ENCODE measurements around the gene RYR2. TPM values are rescaled to one million over a fixed set of nuclear protein-coding genes. Genes with fewer than 3 reads are reported as not detected.
A peak's percentile ranks its signal among the peaks of the same experiment; 100 is the strongest.

Gene RYR2
- polyA plus RNA-seq, 3 donors: 1.2 to 1.4 (median 1.3) TPM

DNA sequence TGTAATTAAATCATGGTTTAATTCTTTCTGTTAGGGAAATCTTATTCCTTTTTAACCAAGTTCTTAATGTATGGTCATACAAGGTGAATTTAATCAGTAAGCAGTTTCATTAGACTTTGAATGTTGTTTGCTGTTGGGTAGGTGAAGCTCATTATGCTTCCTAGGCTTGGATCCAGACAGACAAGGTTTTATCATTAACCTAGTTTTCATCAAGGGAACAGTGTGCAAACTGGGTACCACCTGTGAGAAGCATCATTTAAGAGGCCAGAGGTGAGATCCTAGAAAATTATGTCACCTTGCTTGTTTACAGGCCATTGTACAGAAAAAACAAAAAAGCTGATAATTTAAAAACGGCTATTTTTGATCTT is 130.1 kb downstream of the RYR2 start:
- DNase-seq (ENCODE audit: extremely low read depth in 1 of 11, low read depth in 9 of 11, low spot score in 4 of 11): no peak

DNA sequence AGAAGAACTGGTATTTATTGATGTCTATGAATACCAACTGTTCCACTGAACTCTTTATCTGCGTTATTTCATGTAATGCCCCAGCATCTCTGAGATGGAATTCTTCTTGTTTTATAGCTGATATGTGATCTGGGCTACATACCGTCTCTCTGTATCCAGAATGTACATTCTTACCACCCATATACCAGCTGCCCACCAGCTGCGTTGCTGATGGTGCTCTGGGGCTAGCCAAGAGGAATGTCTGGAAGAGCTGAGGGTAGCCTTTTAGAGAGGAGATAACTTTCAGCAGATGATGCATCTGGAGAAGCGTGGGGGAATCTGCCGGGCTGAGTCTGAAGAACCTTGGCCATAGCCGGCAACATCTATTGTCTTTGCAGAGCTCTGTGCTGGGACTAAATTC is 137.5 kb downstream of the RYR2 start:
- no peak for DNase-seq (ENCODE audit: extremely low read depth in 1 of 11, low read depth in 9 of 11, low spot score in 4 of 11)

DNA sequence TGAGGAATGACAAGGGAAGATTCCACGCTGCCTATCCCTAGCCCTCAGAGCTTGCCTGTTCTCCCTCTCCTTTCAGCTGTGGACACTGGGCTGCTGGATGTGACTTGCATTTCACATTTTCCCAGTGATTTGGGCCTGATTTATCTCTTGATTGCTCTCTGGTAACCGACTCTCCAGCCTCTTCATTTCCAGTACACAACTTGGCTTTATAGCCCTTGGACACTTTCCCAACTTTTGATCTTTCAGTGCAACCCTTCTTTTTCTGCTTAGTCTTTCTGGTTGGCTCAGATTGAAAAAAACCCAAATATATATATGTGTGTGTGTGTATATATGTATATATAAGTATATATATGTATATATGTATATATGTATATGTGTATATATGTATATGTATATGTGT is 138.3 kb downstream of the RYR2 start:
- DNase-seq (ENCODE audit: extremely low read depth in 1 of 11, low read depth in 9 of 11, low spot score in 4 of 11): no peak

DNA sequence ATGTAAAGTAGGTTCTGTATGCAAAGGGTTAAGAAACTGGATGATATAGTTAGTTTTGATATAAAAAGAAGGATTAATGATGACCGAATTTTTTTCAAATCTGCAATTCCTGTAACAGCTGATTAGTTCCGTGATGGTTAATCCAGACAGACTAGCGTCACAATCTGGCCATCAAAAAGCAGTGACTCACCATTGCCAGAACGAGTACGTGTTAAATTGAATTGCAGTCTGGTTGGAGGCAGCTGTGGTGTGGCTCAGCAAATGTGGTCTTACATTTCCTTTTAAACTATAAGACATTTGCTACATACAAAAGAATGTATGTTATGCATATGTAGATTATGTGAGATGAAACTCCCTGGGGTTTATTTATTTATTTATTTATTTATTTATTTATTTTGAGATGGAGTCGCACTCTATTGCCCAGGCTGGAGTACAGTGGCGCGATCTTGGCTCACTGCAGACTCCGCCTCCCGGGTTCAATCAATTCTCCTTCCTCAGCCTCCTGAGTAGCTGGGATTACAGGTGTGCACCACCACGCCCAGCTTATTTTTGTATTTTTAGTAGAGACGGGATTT is 139.8 kb downstream of the RYR2 start:
- no peak for DNase-seq (ENCODE audit: extremely low read depth in 1 of 11, low read depth in 9 of 11, low spot score in 4 of 11)

DNA sequence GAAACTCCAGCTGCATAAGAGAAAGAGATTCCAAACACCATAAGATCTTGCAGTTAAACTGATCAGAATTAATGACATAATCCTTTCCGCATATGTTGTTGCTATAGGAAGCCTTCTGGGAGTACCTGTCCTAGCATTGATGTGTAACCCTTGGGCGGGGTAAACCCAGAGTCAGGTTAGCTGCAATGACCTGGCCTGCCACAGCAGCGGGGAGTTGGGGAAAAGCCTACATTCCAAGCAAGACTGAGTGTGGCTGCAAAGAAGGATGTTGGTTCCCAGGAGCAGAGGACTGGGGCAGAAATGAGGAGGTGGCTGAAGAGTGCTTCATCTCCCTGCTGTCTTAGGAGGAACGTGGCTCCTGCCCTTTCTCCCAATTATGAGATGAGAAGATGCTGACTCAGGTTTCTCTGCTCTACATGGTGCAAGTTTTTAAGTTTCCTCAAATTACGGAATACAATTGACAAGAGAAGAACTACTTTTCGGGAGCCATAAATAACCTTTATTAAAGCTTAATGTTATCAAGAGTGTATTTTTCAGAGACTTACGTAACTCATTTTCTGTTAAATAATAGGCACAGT is 142.1 kb downstream of the RYR2 start:
- DNase-seq (ENCODE audit: extremely low read depth in 1 of 11, low read depth in 9 of 11, low spot score in 4 of 11): no peak

DNA sequence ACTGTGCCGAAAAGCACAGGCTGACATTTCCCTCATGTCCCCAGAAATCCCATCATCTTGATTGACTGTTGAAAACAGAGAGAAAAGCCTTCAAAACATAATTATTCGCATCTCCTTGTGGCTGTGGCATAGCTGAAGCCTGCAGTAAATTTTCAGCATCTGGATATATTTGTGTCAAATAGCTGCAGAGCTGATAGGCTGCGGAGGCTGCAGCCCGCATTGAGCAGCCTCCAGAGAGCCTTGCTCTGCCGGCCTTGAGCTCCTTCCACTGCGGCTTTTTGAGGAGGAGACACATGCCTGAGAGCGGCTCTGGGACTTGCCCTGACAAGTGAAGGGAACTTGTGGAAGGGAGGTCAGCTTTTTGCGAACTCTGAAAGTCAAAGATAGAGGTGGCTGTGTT is 144.7 kb downstream of the RYR2 start:
- DNase-seq (ENCODE audit: extremely low read depth in 1 of 11, low read depth in 9 of 11, low spot score in 4 of 11): no peak

DNA sequence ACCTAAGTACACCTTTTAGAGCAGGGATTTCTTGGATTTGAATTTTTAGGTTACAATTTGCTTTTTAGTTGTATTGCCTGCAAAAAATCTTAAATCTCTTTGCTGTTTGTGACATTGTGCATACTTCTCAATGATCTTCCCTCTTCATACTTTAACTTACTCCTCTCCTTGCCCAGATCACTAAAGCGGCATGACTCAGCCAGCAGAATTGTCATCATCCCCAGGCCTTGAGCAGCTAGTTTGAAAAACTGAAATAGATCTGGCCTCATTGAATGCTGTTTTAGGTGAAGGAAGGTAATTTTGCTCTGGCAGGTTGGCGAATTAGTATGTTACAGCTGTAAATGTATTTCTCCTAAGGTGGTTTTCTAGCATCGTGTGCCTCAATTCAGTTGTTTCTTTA is 145.9 kb downstream of the RYR2 start:
- no peak for DNase-seq (ENCODE audit: extremely low read depth in 1 of 11, low read depth in 9 of 11, low spot score in 4 of 11)

DNA sequence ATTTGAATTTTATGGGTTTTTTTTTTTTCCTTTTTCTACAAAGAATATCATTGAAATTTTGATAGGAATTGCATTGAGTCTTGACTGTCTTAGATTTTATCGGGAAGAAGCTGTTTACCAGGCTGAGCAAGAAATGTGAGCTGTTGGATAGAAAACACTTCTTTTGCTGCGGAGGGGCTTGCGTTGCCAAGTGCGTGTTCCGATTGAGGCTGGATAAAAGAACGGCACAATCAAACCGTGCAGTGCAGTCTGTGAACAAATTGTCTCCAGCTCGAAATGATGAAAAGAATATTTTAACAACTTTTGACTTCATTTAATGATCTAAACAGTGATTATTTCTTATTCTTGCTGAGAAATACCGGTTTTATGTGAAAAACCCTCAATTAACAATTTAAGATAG is 149.4 kb downstream of the RYR2 start:
- no peak for DNase-seq (ENCODE audit: extremely low read depth in 1 of 11, low read depth in 9 of 11, low spot score in 4 of 11)

DNA sequence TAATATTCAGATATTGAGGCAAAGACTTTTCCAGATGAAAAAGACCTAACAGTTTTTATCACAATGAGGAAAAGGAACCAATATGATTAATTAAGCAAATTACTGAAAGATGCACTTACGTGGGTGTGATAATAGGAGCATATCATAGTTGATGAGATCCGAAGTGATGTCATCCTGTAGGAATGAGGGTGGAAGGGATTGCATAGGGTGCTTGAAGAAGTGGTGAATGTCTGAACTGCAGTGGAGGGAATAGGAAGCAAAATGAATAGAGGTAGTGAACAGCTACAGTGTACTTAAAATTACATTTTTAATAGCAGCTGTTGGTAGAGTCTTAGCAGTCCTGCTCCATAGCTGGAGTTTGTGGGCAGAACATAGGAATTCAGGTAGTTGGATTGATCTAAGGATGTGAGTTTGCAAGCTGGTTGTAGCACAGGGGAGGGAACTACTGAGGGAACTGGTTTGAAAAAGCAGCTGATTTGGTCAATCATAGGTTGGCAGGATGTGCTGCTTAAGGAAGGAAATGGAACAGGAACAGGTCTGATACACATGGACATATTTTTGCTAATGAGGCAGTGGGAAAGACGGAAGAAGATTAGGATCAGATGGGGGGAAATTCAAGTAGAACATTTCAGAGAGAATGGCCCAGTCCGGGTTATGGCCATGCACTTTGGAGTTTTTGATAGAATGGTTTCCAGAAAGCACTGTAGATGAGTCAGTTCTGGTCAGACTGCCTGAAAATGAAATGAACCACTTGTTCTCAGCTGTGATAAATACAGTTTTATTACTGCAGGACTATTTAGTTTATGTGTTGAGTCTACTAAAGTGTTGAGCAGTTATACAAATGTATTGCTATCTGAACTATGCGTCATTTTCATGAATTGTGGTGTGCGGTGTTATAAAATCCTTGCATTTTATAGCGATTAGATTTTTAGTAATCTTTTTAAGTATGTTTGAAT is 155.8 kb downstream of the RYR2 start:
- DNase-seq (ENCODE audit: extremely low read depth in 1 of 11, low read depth in 9 of 11, low spot score in 4 of 11): no peak

DNA sequence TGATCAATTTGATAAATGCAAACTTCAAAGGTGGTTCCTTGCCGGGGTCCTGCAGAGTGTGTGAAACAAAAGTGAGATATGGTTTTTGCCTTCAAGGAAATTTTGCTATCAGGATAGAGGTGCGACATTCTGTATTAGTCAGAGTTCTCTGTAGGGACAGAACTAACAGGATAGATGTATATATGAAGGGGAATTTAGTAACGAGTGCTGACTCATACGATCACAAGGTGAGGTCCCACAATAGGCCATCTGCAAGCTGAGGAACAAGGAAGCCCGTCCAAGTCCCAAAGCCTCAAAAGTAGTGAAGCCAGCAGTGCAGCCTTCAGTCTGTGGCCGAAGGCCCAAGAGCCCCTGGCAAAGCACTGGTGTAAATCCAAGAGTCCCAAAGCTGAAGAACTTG is 157.0 kb downstream of the RYR2 start:
- no peak for DNase-seq (ENCODE audit: extremely low read depth in 1 of 11, low read depth in 9 of 11, low spot score in 4 of 11)

DNA sequence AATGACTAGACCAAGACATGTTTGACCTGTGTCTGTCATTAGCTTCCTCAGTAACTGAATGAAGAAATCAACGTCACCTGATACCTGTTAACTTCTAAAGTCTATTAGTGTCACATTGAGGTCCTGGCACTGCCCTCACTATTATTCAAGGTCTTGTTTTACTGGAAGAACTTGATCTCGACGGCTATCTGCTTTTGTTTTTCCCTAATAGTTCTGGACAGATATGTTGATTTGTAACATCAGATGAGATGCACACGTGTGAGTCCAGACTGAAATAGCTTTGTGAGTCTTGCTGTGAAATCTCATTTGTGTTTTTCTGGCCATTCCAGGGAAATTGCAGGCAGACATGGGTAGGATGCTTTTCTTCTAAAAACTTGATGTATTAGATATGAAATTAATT is 159.2 kb downstream of the RYR2 start:
- no peak for DNase-seq (ENCODE audit: extremely low read depth in 1 of 11, low read depth in 9 of 11, low spot score in 4 of 11)

DNA sequence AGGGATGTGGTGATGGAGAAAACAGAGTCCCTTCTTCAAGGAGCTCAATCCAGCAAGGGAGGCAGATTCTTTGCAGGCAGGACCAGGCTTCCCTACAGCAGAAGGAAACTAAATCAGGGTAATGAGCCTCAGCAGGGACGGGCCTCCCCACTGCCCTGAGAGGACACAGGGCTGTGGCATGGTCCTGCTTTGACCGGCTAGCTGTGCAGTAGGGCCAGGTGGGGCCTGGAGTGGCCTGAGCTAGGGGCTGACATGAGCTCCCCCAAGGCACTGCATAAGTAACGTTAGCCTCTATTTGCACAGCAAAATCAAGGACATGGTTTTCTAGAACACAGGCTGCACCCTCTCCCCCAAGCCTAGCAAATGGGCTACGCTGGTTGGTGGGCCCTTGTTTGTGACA is 162.9 kb downstream of the RYR2 start:
- no peak for DNase-seq (ENCODE audit: extremely low read depth in 1 of 11, low read depth in 9 of 11, low spot score in 4 of 11)

DNA sequence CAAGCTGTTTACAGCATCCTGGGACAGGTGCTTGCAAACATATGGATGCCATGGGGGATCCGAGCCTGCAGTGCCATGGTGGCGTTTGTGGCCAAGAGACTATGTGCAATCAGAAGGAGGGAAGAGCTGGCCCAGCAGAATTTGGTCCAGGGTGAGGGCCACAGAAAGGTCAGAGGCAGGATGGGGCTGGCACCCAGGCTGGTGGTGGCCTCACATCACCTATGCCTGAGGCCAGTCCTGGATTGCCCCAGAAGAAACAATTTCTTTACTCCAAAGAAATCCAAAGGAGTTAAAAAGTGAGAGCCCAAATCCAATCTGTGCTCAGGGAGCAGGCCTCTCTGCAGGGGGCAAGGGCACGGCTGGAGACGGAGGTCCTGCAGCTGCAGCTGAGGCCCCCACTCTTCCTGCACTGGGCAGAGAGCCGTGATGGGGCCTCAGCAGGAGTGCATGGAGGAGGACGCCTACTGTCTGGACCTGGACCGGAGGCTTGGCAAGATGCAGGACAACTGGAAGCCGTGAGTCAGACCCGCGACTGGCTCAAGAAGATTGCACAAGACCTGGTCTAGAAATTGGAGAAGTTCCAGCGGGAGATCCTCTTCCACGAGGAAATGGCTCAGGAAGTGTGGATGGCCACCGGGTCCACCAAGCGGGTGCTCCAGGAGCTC is 163.5 kb downstream of the RYR2 start:
- DNase-seq (ENCODE audit: extremely low read depth in 1 of 11, low read depth in 9 of 11, low spot score in 4 of 11): no peak

DNA sequence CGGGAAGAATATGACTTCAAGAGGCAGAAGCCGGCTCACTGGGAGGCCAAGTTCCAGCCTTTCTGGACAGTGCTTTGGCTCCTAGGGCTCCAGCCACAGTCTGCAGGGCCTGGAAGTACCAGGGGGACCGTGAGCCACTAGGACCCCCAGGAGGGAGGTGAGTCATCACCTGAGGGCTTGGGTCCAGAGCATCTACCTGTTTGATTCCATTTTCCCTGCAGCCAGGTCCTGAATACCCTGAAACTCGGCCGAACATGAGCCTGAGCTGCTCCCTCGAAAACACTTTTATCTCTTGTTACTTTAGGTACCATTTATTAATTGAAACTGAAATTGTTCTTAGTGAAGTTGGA is 164.1 kb downstream of the RYR2 start:
- DNase-seq (ENCODE audit: extremely low read depth in 1 of 11, low read depth in 9 of 11, low spot score in 4 of 11): no peak

DNA sequence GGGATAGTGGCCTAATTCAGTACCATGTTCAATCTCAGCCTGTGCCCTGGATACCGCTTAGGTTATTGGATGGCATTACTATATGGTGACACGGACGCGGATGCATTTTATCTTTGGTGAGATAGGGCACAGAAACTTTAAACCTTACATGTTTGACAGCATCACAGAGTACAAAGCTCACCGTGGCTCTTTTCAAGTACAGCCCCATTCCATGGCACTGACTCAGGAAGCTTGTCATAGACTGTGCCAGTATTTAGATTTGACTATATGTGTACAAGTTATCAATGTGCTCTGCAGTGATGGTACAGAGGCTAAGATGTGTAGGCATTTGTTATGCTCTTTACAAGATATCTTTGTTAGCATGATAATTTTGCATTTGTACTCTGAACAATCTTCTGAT is 169.0 kb downstream of the RYR2 start:
- no peak for DNase-seq (ENCODE audit: extremely low read depth in 1 of 11, low read depth in 9 of 11, low spot score in 4 of 11)

DNA sequence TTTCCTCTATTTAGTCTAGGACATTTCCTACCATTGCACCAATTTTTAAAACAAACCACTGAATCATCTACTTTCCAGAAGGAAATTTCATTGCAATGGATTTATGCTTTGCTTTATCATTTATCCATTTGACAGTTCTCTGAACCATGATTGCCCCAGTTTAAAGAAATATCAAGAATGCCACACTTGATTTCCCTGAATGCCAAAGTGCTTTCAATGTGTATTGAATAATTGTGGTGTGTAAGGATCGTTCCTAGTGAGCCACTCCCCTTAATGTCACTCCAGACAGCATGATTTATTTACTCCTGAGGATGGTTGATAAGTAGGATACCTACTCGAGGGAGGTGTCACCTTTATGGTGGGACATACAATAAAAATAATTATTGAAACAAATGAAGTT is 169.6 kb downstream of the RYR2 start:
- no peak for DNase-seq (ENCODE audit: extremely low read depth in 1 of 11, low read depth in 9 of 11, low spot score in 4 of 11)

DNA sequence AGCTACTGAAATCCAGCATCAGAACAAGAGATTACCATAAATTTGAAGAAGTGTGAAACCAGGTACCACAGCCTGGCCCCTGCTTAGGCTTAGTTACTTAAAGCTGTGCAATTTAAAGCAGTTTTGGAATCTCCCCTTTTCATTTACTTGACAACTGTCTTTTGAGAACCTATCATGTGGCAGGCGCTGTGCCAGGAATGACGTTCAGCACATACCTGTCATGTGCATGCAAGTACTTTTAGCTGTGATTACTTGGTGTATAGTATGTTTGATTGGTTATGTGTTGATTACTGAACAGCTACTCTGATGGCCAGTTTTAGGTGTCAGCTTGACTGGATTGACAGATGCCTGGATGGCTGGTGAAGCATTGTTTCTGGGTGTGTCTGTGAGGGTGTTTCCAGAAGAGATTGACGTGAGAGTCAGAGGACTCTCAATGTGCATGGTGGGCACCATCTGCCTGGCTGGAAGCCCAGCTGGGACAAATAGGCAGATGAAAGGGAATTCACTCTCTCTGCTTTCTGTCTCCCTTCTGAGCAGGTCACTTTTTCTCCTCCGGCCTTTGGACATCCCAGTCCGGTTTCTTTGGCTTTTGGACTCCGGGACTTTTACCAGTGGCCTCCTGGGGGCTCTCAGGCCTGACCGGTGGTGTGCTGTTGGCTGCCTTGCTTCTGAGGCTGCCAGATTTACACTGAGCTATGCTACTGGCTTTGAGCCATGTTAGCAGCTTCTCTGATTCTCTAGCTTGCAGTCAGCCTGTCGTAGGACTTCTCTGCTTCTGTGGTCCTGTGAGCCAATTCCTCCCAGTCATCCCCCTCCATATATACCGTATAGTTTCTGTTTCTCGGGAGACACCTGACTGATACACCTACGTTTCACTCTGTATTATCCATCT is 178.0 kb downstream of the RYR2 start:
- peak in 2 of 11 donors; percentile 1 to 22 for DNase-seq (ENCODE audit: extremely low read depth in 1 of 11, low read depth in 9 of 11, low spot score in 4 of 11)

DNA sequence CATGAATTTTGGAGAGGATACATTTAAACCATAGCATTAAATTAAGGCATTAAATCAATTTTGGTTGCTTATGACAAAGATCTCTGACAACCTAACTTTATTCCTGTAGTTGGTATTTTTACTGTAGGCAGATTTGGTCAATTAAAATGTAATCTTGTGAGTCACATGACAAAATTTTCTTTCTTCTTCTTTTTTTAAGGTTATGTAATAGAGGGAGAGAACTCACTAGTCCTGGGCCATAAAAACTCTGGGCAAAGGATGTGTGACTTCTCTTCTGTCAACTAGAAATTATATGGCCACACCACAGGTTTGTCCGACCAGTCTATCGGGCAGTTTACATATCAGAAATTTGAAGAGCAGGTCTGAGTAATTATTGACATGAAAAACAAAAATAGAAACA is 181.4 kb downstream of the RYR2 start:
- no peak for DNase-seq (ENCODE audit: extremely low read depth in 1 of 11, low read depth in 9 of 11, low spot score in 4 of 11)

Data from renal cortex interstitium (tissue), 11 donors.